ENCODE results near the gene TMEM38B.

DNA sequence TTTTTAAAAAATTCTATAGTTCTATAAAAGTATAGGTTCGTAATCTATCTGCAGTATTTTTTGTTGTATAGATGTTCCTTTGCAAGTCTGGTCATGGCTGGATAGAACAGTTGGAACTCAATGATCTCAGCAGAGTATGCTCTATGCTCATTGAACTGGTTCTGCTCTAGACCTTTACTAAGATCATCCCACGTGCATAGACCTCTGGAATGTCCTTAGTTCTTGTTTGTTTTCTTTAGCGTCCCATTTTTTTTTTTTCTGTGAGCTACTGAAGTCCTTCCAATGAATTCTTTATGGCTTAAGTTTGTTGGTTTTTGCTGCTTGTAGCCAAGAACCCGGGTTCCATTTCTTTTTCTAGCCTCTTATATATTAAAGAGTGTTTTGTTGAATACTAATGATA lies 3.5 kb downstream of the TMEM38B start:
- TF ChIP-seq CTCF (IDR thresholded peaks at IDR 0.05; ENCODE audit: insufficient read depth, low read length) (no peak), GABPA (IDR thresholded peaks at IDR 0.05; ENCODE audit: low read depth) (no peak), REST (IDR thresholded peaks at IDR 0.05; ENCODE audit: insufficient replicate concordance, low read depth) (no peak), POLR2AphosphoS5 (IDR thresholded peaks at IDR 0.05; ENCODE audit: low read depth) (no peak), SPI1 (IDR thresholded peaks at IDR 0.05; ENCODE audit: borderline replicate concordance, low read depth) (no peak)

All from HL-60 (cell line).